Stimulated activated CD4-positive, alpha-beta T cell treated with anti-CD3 and anti-CD28 coated beads, Interleukin-4, amount 100 ng/mL, for 24 hours (primary cell): Measurements from ENCODE around the gene WDR33.
"Not testable (repeated sequence)": the region's sequence is repeated elsewhere in the genome, so short reads cannot be mapped to it uniquely, and the experiment has no call there.

Experiments used
- DNase-seq: peaks from one replicate; pipeline ENCODE4 v3.0.0-alpha.2; 2020

Gene WDR33

GRCh38 chr2:127807678-127808353 lies 3.2 kb downstream of the WDR33 start:
- DNase-seq: no peak

- DNase-seq: not testable (repeated sequence)
These were observed 4.1 kb downstream of the WDR33 start for GRCh38 chr2:127806860-127807259.

DNA sequence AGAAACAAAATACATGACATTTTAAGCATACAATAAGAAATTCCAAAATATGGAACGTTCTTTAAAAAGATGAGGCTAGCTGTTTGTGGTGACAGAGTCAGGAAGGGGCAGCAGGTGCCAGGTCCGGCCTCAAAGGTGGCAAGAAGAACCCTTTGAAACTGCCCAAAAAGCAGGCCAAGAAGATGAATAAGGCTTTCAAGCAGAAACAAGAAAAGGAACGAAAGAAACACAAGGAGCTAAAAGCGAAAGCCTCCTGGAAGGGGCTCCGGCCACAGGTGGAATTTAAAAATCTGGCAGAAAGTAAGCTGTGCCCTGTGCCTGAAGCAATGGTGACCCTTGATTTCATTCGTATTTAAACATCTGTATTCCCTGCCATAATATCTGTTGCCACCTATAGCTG lies 5.5 kb downstream of the WDR33 start:
- DNase-seq: no peak

- no peak for DNase-seq
These were observed 11.0 kb downstream of the WDR33 start for GRCh38 chr2:127799926-127800325.

GRCh38 chr2:127796389-127796788 lies 14.6 kb downstream of the WDR33 start:
- no peak for DNase-seq

DNA sequence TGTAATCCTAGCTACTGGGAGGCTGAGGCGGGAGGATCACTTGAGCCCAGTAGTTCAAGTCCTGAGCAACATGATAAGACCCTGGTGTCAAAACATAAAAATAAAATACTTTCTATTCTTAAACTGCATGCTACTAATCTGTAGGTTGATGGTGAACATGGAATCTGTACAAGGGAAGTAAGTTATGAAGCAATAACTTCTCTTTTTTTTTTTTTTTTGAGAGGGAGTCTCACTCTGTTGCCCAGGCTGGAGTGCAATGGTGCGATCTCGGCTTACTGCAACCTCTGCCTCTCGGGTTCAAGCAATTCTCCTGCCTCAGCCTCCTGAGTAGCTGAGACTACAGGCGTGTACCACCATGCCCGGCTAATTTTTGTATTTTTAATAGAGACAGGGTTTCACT lies 16.1 kb downstream of the WDR33 start:
- not testable (repeated sequence) for DNase-seq

GRCh38 chr2:127792805-127793204 lies 18.2 kb downstream of the WDR33 start:
- DNase-seq: no peak

DNA sequence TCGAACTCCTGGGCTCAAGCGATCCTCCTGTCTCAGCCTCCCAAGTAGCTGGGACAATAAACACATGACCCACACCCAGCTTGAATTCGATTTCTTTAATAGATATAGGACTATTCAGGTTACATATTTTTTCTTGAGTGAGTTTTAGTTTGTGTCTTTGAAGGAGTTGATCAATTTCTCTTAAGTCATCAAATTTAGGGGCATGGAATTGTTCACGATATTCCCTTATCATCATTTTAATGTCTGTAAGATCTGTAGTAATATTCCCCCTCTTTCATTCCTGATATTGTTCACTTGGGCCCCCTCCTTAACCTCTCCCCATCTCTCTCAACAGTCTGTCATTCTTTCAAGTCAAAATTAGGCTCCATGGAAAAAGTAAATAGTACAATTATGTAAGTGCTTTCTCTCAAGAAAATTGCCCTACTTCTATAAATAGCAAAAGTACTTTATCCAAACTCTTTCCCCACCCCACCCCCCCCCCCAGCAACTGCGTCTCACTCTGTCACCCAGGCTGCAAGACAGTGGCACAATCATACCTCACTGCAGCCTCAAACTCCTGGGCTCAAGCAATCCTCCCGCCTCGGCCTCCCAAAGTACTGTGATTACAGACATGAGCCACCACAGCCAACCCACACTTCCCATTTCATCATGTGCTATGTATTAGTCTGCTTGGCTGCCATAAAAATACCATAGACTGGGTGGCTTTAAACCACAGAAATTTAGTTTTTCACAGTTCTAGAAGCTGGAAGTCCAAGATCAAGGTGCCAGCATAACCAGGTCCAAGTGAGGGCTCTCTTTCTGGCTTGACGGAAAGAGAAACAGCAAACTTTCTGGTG lies 20.1 kb downstream of the WDR33 start:
- no peak for DNase-seq

- no peak for DNase-seq
These were observed 24.7 kb downstream of the WDR33 start for GRCh38 chr2:127786048-127786809.

GRCh38 chr2:127784965-127785518 lies 25.9 kb downstream of the WDR33 start:
- no peak for DNase-seq

DNA sequence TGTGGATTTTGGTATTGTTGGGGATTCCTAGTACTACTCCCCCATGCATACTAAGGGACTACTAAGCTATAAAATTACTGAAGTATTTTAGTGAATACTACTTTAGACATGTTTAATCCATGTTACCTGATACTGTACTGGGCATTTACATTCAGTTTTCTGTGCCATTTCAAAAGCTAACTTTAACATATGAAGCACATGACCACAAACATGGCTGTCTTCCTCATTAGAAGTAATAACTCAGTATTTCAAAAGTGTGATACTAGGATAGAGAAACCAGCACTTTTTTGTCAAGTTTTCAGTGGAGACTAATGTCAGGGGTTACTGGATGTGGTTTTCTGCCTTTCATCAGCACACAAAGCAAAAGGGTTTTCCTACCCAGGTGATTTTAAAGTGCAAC lies 27.9 kb downstream of the WDR33 start:
- DNase-seq: no peak

DNA sequence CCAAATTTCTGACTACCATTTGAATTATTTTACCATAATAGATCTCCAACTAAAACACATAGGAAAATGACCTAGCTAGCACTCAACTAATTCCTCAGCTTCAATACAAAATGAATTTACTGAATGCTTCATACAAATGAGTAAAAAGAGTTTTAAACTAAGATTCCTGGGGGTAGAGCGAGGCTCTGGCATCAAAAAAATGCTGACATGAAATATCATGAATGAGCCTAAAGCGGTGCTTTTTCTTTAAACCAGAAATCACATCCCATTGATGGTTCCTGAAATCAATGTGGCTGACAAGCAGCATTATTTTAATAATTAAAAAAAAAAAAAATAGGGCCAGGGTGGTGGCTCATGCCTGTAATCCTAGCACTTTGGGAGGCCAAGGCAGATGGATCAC lies 32.1 kb downstream of the WDR33 start:
- no peak for DNase-seq

DNA sequence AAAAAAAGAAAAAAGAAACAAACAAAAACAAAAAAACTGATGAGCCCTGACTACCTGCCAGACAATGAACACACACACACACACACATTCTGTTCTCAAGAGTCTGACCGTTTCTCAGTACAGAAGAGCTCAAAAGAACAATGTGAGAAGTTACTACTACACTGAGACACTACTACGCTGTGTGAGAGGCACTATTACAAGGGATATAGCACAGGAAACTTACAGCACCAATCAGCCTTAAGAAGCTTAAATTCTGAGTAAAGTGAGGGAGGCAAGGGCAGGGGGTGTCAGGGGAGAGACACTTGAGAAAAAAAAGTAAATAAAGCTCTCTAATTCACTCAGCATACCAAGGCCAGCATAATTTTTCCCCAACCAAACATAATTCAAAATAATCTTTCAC lies 32.5 kb downstream of the WDR33 start:
- no peak for DNase-seq

GRCh38 chr2:127776122-127776780 lies 34.7 kb downstream of the WDR33 start:
- DNase-seq: no peak

DNA sequence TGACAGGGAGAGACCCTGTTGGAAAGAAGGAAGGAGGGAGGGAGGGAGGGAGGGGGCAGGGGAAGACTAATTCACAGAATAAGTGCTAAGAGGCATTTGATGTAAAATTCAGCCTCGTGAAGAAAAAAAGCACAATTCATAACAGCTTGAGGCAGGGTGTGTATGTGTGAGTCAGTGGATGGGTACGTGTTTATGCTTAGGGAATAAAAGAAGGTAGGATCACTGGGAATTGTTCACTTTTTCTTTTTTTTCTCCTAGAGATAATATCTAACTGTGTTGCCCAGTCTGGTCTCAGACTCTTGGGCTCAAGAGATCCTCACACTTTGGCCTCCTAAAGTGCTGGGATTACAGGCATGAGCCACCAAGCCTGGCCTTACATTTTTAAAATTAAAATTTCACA lies 39.2 kb downstream of the WDR33 start:
- no peak for DNase-seq

GRCh38 chr2:127770973-127771735 lies 39.8 kb downstream of the WDR33 start:
- no peak for DNase-seq

DNA sequence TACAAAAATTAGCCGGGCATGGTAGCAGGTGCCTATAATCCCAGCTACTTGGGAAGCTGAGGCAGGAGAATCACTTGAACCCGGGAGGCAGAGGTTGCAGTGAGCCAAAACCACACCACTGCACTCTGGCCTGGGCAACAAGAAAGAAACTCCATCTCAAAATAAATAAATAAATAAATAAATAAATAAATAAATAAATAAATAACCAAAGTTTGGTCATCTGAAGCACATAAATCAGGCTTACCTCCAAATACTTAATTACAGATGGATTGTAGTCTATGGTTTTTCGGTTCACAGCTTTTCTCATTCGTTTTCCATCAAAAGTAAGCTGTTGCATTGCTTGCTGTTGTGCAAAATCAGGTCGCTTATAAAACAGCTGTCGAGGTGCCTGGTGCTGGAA lies 40.4 kb downstream of the WDR33 start:
- not testable (repeated sequence) for DNase-seq

DNA sequence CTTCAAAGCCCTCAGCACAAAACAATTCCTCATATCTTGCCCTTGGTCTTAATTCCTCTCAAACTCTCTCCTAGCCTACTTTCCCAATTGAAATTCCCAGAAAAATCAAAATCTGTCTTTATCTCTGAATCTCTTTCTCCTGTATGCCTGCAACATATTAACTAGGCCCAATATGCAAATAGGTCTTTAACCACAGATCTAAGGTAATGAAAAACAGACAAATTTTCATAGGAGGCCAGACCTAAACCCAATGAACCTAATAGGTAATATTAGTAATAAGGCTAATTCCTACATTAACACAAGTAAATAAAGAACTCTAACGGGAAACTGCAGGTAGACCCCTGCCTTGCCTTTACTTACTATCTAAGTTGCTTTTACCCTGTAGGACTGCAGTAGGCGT lies 41.4 kb downstream of the WDR33 start:
- DNase-seq: no peak

GRCh38 chr2:127768775-127769479 lies 42.0 kb downstream of the WDR33 start:
- no peak for DNase-seq

DNA sequence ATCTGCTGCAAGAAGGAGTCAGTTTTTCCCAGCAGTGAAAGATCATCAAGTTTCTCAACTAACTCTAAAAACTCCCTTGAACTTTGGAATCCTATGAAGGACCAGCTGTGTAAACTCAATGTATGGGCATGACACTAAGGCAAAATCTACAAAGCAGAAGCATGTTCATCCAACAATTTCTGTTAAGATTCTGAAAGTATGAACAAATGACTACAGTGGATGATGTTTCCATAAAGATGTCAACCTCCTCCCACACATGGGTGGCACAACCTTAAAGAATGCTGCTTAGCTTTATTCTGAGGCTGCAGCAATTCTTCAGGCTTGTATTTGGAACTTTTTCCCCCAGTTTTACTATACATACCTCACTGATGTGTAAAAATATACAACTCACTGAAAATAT lies 47.2 kb downstream of the WDR33 start:
- DNase-seq: no peak

DNA sequence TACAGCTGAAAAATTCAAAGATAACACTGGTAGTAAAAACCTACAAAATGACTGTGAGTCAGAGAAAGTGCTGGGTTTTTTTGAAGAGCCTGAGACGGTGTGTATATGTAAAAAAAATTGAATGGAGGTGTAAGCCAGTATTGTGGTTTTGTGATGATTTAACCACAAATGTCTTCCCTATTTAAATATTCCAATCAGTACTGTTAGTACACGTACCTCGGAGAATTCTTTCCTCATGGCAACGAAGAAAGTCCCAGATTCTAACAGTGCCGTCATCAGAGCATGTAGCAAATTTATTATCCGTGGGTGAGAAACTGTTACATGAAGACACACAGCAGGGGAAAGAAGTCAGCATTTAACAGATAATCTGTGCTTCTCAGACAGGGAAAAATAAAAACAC lies 48.1 kb downstream of the WDR33 start:
- DNase-seq: no peak
